ENCODE measurements around the gene EDN2.

EDN2 gene

GRCh38 chr1:41523071-41523470 is 38.6 kb upstream of the EDN2 start:
- TF ChIP-seq EZH2phosphoT487 (conservative IDR thresholded peaks at IDR 0.05; ENCODE audit: low read length) (no peak), CTCF (IDR thresholded peaks at IDR 0.05; ENCODE audit: insufficient read depth, low read length, poor library complexity, severe bottlenecking) (no peak)
- Histone ChIP-seq H2AFZ (ENCODE audit: low read depth, low read length, severe bottlenecking) (no peak overlapping the region), H3K4me3 (ENCODE audit: insufficient read depth, low read length, poor library complexity, severe bottlenecking) (no peak overlapping the region), H3K9ac (ENCODE audit: low read length) (no peak overlapping the region), H3K4me2 (ENCODE audit: low read depth, low read length, poor library complexity, severe bottlenecking) (no peak overlapping the region), H3K27me3 (ENCODE audit: low read length) (no peaks in the 10 kb centered on the region), H3K9me3 (ENCODE audit: insufficient read depth, low read length) (no peaks in the 10 kb centered on the region), H3K79me2 (ENCODE audit: insufficient read depth, low read length) (no peaks in the 10 kb centered on the region), H3K9me2 (replicated peaks; ENCODE audit: insufficient read depth, low read length) (no peaks in the 10 kb centered on the region), H4K20me1 (ENCODE audit: low read depth, low read length) (no peaks in the 10 kb centered on the region), H3K36me3 (ENCODE audit: low read length) (no peaks in the 10 kb centered on the region), H3F3A (ENCODE audit: insufficient read depth) (peaks cover 12% of the 10 kb centered on the region; the same call in 1 of the 2 replicates), H3K27ac (ENCODE audit: low read depth, low read length) (no peak overlapping the region)

GRCh38 chr1:41521766-41522165 is 37.3 kb upstream of the EDN2 start:
- peaks cover 23% of the 10 kb centered on the region for H3F3A ChIP-seq (ENCODE audit: insufficient read depth)
- H3K36me3 ChIP-seq (ENCODE audit: low read length) = no peaks in the 10 kb centered on the region
- H3K9ac ChIP-seq (ENCODE audit: low read length) = no peak overlapping the region
- no peaks in the 10 kb centered on the region for H4K20me1 ChIP-seq (ENCODE audit: low read depth, low read length)
- no peaks in the 10 kb centered on the region for H3K79me2 ChIP-seq (ENCODE audit: insufficient read depth, low read length)
- H3K27me3 ChIP-seq (ENCODE audit: low read length) = no peaks in the 10 kb centered on the region
- no peak overlapping the region for H3K27ac ChIP-seq (ENCODE audit: low read depth, low read length)
- TF ChIP-seq CTCF (IDR thresholded peaks at IDR 0.05; ENCODE audit: insufficient read depth, low read length, poor library complexity, severe bottlenecking) (no peak), EZH2phosphoT487 (conservative IDR thresholded peaks at IDR 0.05; ENCODE audit: low read length) (no peak)
- H3K4me2 ChIP-seq (ENCODE audit: low read depth, low read length, poor library complexity, severe bottlenecking) = no peak overlapping the region
- H3K9me3 ChIP-seq (ENCODE audit: insufficient read depth, low read length) = no peaks in the 10 kb centered on the region
- no peaks in the 10 kb centered on the region for H3K9me2 ChIP-seq (replicated peaks; ENCODE audit: insufficient read depth, low read length)
- no peak overlapping the region for H3K4me3 ChIP-seq (ENCODE audit: insufficient read depth, low read length, poor library complexity, severe bottlenecking)
- no peak overlapping the region for H2AFZ ChIP-seq (ENCODE audit: low read depth, low read length, severe bottlenecking)

GRCh38 chr1:41520951-41521752 is 36.7 kb upstream of the EDN2 start:
- H4K20me1 ChIP-seq (ENCODE audit: low read depth, low read length) = no peaks in the 10 kb centered on the region
- H3K9me3 ChIP-seq (ENCODE audit: insufficient read depth, low read length) = no peaks in the 10 kb centered on the region
- no peaks in the 10 kb centered on the region for H3K27me3 ChIP-seq (ENCODE audit: low read length)
- H3K27ac ChIP-seq (ENCODE audit: low read depth, low read length) = no peak overlapping the region
- H3K9me2 ChIP-seq (replicated peaks; ENCODE audit: insufficient read depth, low read length) = no peaks in the 10 kb centered on the region
- no peak overlapping the region for H3K9ac ChIP-seq (ENCODE audit: low read length)
- no peak overlapping the region for H3K4me3 ChIP-seq (ENCODE audit: insufficient read depth, low read length, poor library complexity, severe bottlenecking)
- TF ChIP-seq CTCF (IDR thresholded peaks at IDR 0.05; ENCODE audit: insufficient read depth, low read length, poor library complexity, severe bottlenecking) (no peak), EZH2phosphoT487 (conservative IDR thresholded peaks at IDR 0.05; ENCODE audit: low read length) (no peak)
- no peaks in the 10 kb centered on the region for H3K36me3 ChIP-seq (ENCODE audit: low read length)
- no peak overlapping the region for H2AFZ ChIP-seq (ENCODE audit: low read depth, low read length, severe bottlenecking)
- H3F3A ChIP-seq (ENCODE audit: insufficient read depth) = peaks cover 25% of the 10 kb centered on the region
- H3K79me2 ChIP-seq (ENCODE audit: insufficient read depth, low read length) = no peaks in the 10 kb centered on the region
- no peak overlapping the region for H3K4me2 ChIP-seq (ENCODE audit: low read depth, low read length, poor library complexity, severe bottlenecking)
